CD4-positive, alpha-beta T cell (primary cell): ENCODE measurements around the gene SPAG7. TPM values are rescaled to one million over a fixed set of nuclear protein-coding genes. Genes with fewer than 3 reads are reported as not detected.

ENCODE experiments used
- ATAC-seq: fragments of 200-7000 bp; cut with Tn5 transposase; one replicate; pipeline ENCODE4 v1.10.0; 2022; ENCODE audit warnings: mild to moderate bottlenecking; ENCODE audit not compliant: poor library complexity
- CTCF ChIA-PET: fragments of 350-600 bp; sonication (Branson Sonifier 250); formaldehyde crosslinking; loops from one replicate; lab custom pipeline; 2021; ENCODE audit warnings: antibody characterized with exemption, inconsistent platforms; lab: Charles Lee
- POLR2A ChIA-PET: fragments of 350-600 bp; sonication (Branson Sonifier 250); formaldehyde crosslinking; loops from one replicate; lab custom pipeline; 2021; ENCODE audit warnings: antibody characterized with exemption, inconsistent platforms; lab: Charles Lee
- DNase-seq, 14 experiments: peaks; one replicate each; pipeline ENCODE4 v3.0.0-alpha.2; 2013 to 2020; ENCODE audit warnings: mixed read lengths in 2 of 14
- H3K27ac ChIP-seq, 2 donors: one replicate each; pipeline versions ENCODE4 v1.5.1 to v1.7.0; 2013; ENCODE audit warnings: low read length in 2 of 2, low read depth in 1 of 2, mild to moderate bottlenecking in 1 of 2
- H3K27me3 ChIP-seq, 2 experiments: 1 replicate in 1 of 2; 2 replicates in 1 of 2; pipeline versions ENCODE4 v1.6.1 to v1.7.0; 2013; ENCODE audit warnings: low read length in 2 of 2, control low read depth in 1 of 2, mild to moderate bottlenecking in 1 of 2, moderate library complexity in 1 of 2; ENCODE audit not compliant: insufficient read depth in 2 of 2, control insufficient read depth in 1 of 2
- H3K36me3 ChIP-seq: one replicate; pipeline ENCODE4 v1.6.1; 2013; ENCODE audit warnings: low read length, control low read depth; ENCODE audit not compliant: insufficient read depth
- H3K4me1 ChIP-seq: one replicate; pipeline ENCODE4 v1.6.1; 2013; ENCODE audit warnings: low read length, control low read depth; ENCODE audit not compliant: insufficient read depth
- H3K4me3 ChIP-seq: one replicate; pipeline ENCODE4 v1.5.1; 2013; ENCODE audit warnings: mild to moderate bottlenecking, low read length, moderate library complexity
- H3K9me3 ChIP-seq, 2 experiments: 1 replicate in 1 of 2; 2 replicates in 1 of 2; pipeline versions ENCODE4 v1.6.1 to v1.7.0; 2013; ENCODE audit warnings: low read length in 2 of 2, mild to moderate bottlenecking in 2 of 2, control low read depth in 1 of 2, moderate library complexity in 1 of 2; ENCODE audit not compliant: control insufficient read depth in 1 of 2, insufficient read depth in 1 of 2
- H3K27ac Mint-ChIP-seq: one replicate; pipeline ENCODE4 v1.8.0; 2020; ENCODE audit warnings: mixed read lengths
- H3K27me3 Mint-ChIP-seq: one replicate; pipeline ENCODE4 v1.8.0; 2021; ENCODE audit warnings: mixed read lengths
- H3K36me3 Mint-ChIP-seq: one replicate; pipeline ENCODE4 v1.8.0; 2021; ENCODE audit warnings: low read depth, mixed read lengths
- H3K4me1 Mint-ChIP-seq: one replicate; pipeline ENCODE4 v1.8.0; 2021; ENCODE audit warnings: low read depth, mixed read lengths
- H3K4me3 Mint-ChIP-seq: one replicate; pipeline ENCODE4 v1.8.0; 2020; ENCODE audit warnings: mild to moderate bottlenecking, mixed read lengths
- H3K9me3 Mint-ChIP-seq: one replicate; pipeline ENCODE4 v1.8.0; 2020; ENCODE audit warnings: mixed read lengths
- CTCF ChIP-seq: fragments of 200-600 bp; IDR thresholded peaks from one replicate; pipeline ENCODE4 v1.8.0; 2022; ENCODE audit warnings: antibody characterized with exemption, mild to moderate bottlenecking
- intact Hi-C, 2 experiments: fragments of 100-400 bp; cut with DNase I in 1 of 2; cut with micrococcal nuclease in 1 of 2; formaldehyde crosslinking; loops; one replicate each; pipeline versions ENCODE4 v1.15.1 to v1.9.0; 2023 to 2025; cut with DNase I, micrococcal nuclease
- total RNA-seq, 174 experiments: library from RNA in 2 of 174; stranded (reverse) in 2 of 174; gene quantifications; one replicate each; pipeline ENCODE4 v1.2.3 and lab custom pipeline; 2021 to 2026

The SPAG7 gene
- total RNA-seq, 2 experiments from 2014 or later: 30.2 to 30.9 TPM

GRCh38 chr17:4972752-4973151, 5.1 kb upstream of the SPAG7 start:
- Histone ChIP-seq H3K36me3 (peaks cover 64% of the 10 kb centered on the region), H3K27me3 (no peaks in the 10 kb centered on the region), H3K4me3 (no peak overlapping the region), H3K4me1 (peaks cover 29% of the 10 kb centered on the region), H3K9me3 (no peaks in the 10 kb centered on the region), H3K27ac (no peak overlapping the region)
- no peak overlapping the region for H3K4me3 Mint-ChIP-seq
- ATAC-seq: no peak
- CTCF ChIA-PET: interaction anchor here (1.2 kb wide), 1 partner anchor 89 kb away, joined by 3 read pairs; no protein-coding TSS in a partner anchor
- peaks cover 61% of the 10 kb centered on the region for H3K36me3 Mint-ChIP-seq
- H3K27me3 Mint-ChIP-seq: no peaks in the 10 kb centered on the region
- POLR2A ChIA-PET: interaction anchor here (2.2 kb wide), 1 partner anchor 33 kb away, joined by 7 read pairs; the partner anchor contains the start of genes RNF167 and SLC25A11
- no peaks in the 10 kb centered on the region for H3K9me3 Mint-ChIP-seq
- H3K4me1 Mint-ChIP-seq: peaks cover 8% of the 10 kb centered on the region
- no peak for TF ChIP-seq CTCF
- DNase-seq: no peak
- no peak overlapping the region for H3K27ac Mint-ChIP-seq
- intact Hi-C loops: no loop called here

GRCh38 chr17:4972322-4972721, 4.7 kb upstream of the SPAG7 start:
- Mint-ChIP-seq H3K9me3 (no peaks in the 10 kb centered on the region), H3K27me3 (no peaks in the 10 kb centered on the region), H3K36me3 (peaks cover 57% of the 10 kb centered on the region), H3K4me1 (peaks cover 8% of the 10 kb centered on the region), H3K4me3 (no peak overlapping the region), H3K27ac (no peak overlapping the region)
- Histone ChIP-seq H3K4me1 (peaks cover 30% of the 10 kb centered on the region), H3K9me3 (no peaks in the 10 kb centered on the region), H3K27ac (no peak overlapping the region), H3K36me3 (peaks cover 60% of the 10 kb centered on the region), H3K27me3 (no peaks in the 10 kb centered on the region), H3K4me3 (no peak overlapping the region)
- ATAC-seq: no peak
- POLR2A ChIA-PET: interaction anchor here (7.3 to 9.8 kb wide), 2 partner anchors 24 to 32 kb away, joined by 195 to 350 read pairs; partner anchors contain the start of genes ENO3, PFN1, RNF167 and SLC25A11
- CTCF ChIA-PET: interaction anchor here (1.2 kb wide), 1 partner anchor 90 kb away, joined by 3 read pairs; no protein-coding TSS in a partner anchor
- DNase-seq: no peak
- intact Hi-C loops: no loop called here
- TF ChIP-seq CTCF: no peak

GRCh38 chr17:4971826-4972225, 4.2 kb upstream of the SPAG7 start:
- no peaks in the 10 kb centered on the region for H3K27me3 ChIP-seq
- DNase-seq (no peak), ATAC-seq (no peak)
- H3K36me3 ChIP-seq: peaks cover 55% of the 10 kb centered on the region
- intact Hi-C loops: no loop called here
- Mint-ChIP-seq H3K4me3 (no peak overlapping the region), H3K4me1 (peaks cover 8% of the 10 kb centered on the region), H3K36me3 (peaks cover 52% of the 10 kb centered on the region), H3K9me3 (no peaks in the 10 kb centered on the region), H3K27ac (no peak overlapping the region), H3K27me3 (no peaks in the 10 kb centered on the region)
- ChIA-PET CTCF (interaction anchor here (1.1 to 2.4 kb wide), 2 partner anchors 15 to 63 kb away, joined by 4 to 9 read pairs; partner anchors contain the start of gene CAMTA2), POLR2A (interaction anchor here (7.3 to 9.8 kb wide), 2 partner anchors 23 to 32 kb away, joined by 195 to 350 read pairs; partner anchors contain the start of genes ENO3, PFN1, RNF167 and SLC25A11)
- H3K4me1 ChIP-seq: peaks cover 30% of the 10 kb centered on the region
- H3K9me3 ChIP-seq: no peaks in the 10 kb centered on the region
- no peak for TF ChIP-seq CTCF
- H3K4me3 ChIP-seq: no peak overlapping the region
- no peak overlapping the region for H3K27ac ChIP-seq
